LNCAP (cell line): ENCODE measurements around the gene NDST1.

Experiments used
- CTCF ChIP-seq: fragments of 450-650 bp; IDR thresholded peaks from 2 replicates; pipeline ENCODE4 v1.5.1; 2017; ENCODE audit warnings: mild to moderate bottlenecking

Gene NDST1

GRCh38 chr5:150573216-150573615, 65.3 kb downstream of the NDST1 start:
- TF ChIP-seq CTCF, result no peak

GRCh38 chr5:150573867-150574817, 66.2 kb downstream of the NDST1 start:
- no peak for TF ChIP-seq CTCF

GRCh38 chr5:150574818-150575547, 67.1 kb downstream of the NDST1 start:
- TF ChIP-seq CTCF, result no peak

GRCh38 chr5:150575745-150576448, 68.0 kb downstream of the NDST1 start:
- no peak for TF ChIP-seq CTCF

- no peak for TF ChIP-seq CTCF
These were observed 68.6 kb downstream of the NDST1 start for GRCh38 chr5:150576449-150576949.

- TF ChIP-seq CTCF, result no peak
These were observed 69.6 kb downstream of the NDST1 start for GRCh38 chr5:150577378-150578139.
